Peyer's patch (tissue), 4 donors: Measurements from ENCODE around the gene SORBS1.

Experiments
- CTCF ChIP-seq, 6 experiments: fragments of 450-650 bp in 4 of 6; fragments of 200-600 bp in 2 of 6; sonication (generic) in 1 of 6; IDR thresholded peaks; one replicate each; pipeline ENCODE4 v1.5.1; 2017 to 2019; ENCODE audit warnings: antibody characterized with exemption in 6 of 6, mild to moderate bottlenecking in 3 of 6, moderate library complexity in 1 of 6
- POLR2A ChIP-seq, 2 donors: fragments of 450-650 bp; IDR thresholded peaks; one replicate each; pipeline ENCODE4 v1.5.1; 2017; ENCODE audit warnings: antibody characterized with exemption in 2 of 2, mild to moderate bottlenecking in 2 of 2, moderate library complexity in 2 of 2

- TF ChIP-seq CTCF (IDR thresholded peaks at IDR 0.05) (no peak), POLR2A (IDR thresholded peaks at IDR 0.05) (no peak)
These were observed 241.9 kb downstream of the SORBS1 start for GRCh38 chr10:95319239-95319638.
